SK-N-SH (cell line): ENCODE data around the gene CKB.

ENCODE experiments used
- CHD2 ChIP-seq: fragments of 150-350 bp; IDR thresholded peaks from 2 replicates; pipeline ENCODE4 v1.6.1; 2018; ENCODE audit warnings: low read length; ENCODE audit not compliant: partially characterized antibody
- EZH2phosphoT487 ChIP-seq: fragments of 200-600 bp; sonication (generic); IDR thresholded peaks from 2 replicates; pipeline ENCODE4 v1.6.1; 2017; ENCODE audit warnings: low read depth, mixed run types, mild to moderate bottlenecking, antibody characterized with exemption, moderate library complexity, borderline replicate concordance
- MXI1 ChIP-seq: IDR thresholded peaks from 2 replicates; pipeline ENCODE4 v1.6.1; 2012; ENCODE audit warnings: mild to moderate bottlenecking, low read depth, low read length, improper control_type of control experiment
- RFX5 ChIP-seq: IDR thresholded peaks from 2 replicates; pipeline ENCODE4 v1.6.1; 2012; ENCODE audit warnings: mild to moderate bottlenecking, improper control_type of control experiment, low read length

GRCh38 chr14:103539056-103539825 is 16.6 kb upstream of the CKB start:
- TF ChIP-seq RFX5 (no peak), EZH2phosphoT487 (no peak), MXI1 (no peak), CHD2 (no peak)
